Measurements from ENCODE around the gene RHOBTB3.
A peak's percentile ranks its signal among the peaks of the same experiment; 100 is the strongest.

RHOBTB3 gene

GRCh38 chr5:95822542-95823181 lies 91.5 kb downstream of the RHOBTB3 start, which contains the start of gene GLRX:
TSS of gene GLRX (minus strand) at chr5:95822726. CDS start at chr5:95822662, 64 bp downstream.
- peaks cover 23% of the 10 kb centered on the region for H3K4me1 ChIP-seq (ENCODE audit: insufficient read depth, low read length)
- H3K4me3 ChIP-seq (ENCODE audit: low read length), result peak within 1 kb of the TSS; percentile 95
- no peaks in the 10 kb centered on the region for H3K9me3 ChIP-seq (ENCODE audit: insufficient read depth, low read depth, low read length)
- H3K27me3 ChIP-seq (ENCODE audit: insufficient read depth, low read length), result no peaks in the 10 kb centered on the region
- H3K36me3 ChIP-seq (ENCODE audit: insufficient read depth, low read depth, low read length), result no peaks in the 10 kb centered on the region
- peak within 1 kb of the TSS; percentile 85 for H3K9ac ChIP-seq (ENCODE audit: low read depth, low read length)
- no peak within 1 kb of the TSS for H3K27ac ChIP-seq (ENCODE audit: low read length)

- Histone ChIP-seq H3K9me3 (ENCODE audit: insufficient read depth, low read depth, low read length) (no peaks in the 10 kb centered on the region), H3K36me3 (ENCODE audit: insufficient read depth, low read depth, low read length) (no peaks in the 10 kb centered on the region), H3K27me3 (ENCODE audit: insufficient read depth, low read length) (no peaks in the 10 kb centered on the region), H3K9ac (ENCODE audit: low read depth, low read length) (no peak overlapping the region), H3K27ac (ENCODE audit: low read length) (no peak overlapping the region), H3K4me1 (ENCODE audit: insufficient read depth, low read length) (peaks cover 19% of the 10 kb centered on the region), H3K4me3 (ENCODE audit: low read length) (no peak overlapping the region)
Observed at GRCh38 chr5:95823218-95823737, 92.1 kb downstream of the RHOBTB3 start.

DNA sequence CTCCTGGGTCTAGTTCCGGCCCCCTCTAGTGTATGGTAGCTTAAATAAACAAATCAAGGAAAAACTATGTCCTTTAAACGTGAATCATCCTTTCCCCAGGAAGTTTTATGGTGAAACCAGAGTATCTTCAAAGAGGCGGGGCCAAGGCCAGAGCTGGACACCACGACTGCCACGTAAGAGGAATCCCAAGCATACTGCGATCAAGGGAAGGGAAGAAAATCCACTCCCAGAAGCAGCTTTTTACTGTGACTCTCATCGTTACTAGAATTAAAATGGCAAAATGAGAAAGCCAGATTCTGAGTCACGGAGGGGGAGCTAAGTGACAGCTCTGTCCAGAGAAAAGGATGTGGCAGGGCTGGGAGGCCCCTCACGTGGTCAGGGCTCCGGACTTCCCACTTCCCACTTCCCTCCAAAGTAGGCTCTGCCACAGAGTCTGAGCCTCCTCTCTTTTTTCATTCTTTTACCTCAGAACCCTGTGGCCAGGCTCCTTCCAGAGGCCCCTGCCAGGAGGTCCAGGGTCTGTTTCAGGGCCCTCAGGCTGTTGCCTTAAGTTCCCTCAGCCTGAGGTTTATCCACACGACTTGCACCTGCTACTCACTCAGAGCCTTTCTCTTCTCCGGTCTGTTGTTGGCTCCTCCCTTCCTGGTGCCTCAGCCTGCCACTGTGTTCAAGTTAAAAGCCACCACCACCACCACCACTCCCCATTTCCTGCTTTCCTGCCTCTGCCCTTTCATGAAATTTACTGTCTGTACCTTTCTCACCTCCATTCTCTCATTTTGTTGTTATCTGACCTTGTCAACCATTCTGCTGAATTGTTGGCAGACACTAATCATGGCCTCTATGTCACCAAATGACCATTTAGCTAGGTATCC lies 92.8 kb downstream of the RHOBTB3 start:
- H3K27me3 ChIP-seq (ENCODE audit: insufficient read depth, low read length), result no peaks in the 10 kb centered on the region
- H3K4me1 ChIP-seq (ENCODE audit: insufficient read depth, low read length), result peaks cover 19% of the 10 kb centered on the region
- no peaks in the 10 kb centered on the region for H3K36me3 ChIP-seq (ENCODE audit: insufficient read depth, low read depth, low read length)
- H3K9ac ChIP-seq (ENCODE audit: low read depth, low read length), result no peak overlapping the region
- no peak overlapping the region for H3K27ac ChIP-seq (ENCODE audit: low read length)
- H3K4me3 ChIP-seq (ENCODE audit: low read length), result no peak overlapping the region
- H3K9me3 ChIP-seq (ENCODE audit: insufficient read depth, low read depth, low read length), result no peaks in the 10 kb centered on the region

DNA sequence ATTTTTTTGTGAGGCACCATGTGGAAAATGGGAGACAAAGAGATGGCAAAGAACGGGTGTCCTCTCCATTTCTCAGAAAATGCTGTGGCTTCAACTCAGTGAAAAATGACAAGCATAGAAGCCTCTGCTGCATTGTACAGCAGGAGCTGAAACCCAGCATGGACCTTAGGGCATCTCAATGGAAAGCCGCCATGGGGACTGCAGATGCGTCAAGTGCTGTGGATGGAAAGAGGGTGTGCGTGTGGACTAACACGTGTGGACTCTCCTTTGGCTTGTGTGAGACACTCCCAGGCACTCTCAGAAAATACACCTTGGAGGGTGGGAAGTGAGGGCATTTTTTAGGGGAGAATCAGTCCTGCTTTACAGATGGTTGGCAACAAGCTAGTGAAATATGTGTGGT lies 93.6 kb downstream of the RHOBTB3 start:
- Histone ChIP-seq H3K27ac (ENCODE audit: low read length) (no peak overlapping the region), H3K36me3 (ENCODE audit: insufficient read depth, low read depth, low read length) (no peaks in the 10 kb centered on the region), H3K9me3 (ENCODE audit: insufficient read depth, low read depth, low read length) (no peaks in the 10 kb centered on the region), H3K27me3 (ENCODE audit: insufficient read depth, low read length) (no peaks in the 10 kb centered on the region), H3K4me3 (ENCODE audit: low read length) (no peak overlapping the region), H3K9ac (ENCODE audit: low read depth, low read length) (no peak overlapping the region), H3K4me1 (ENCODE audit: insufficient read depth, low read length) (peaks cover 19% of the 10 kb centered on the region)

DNA sequence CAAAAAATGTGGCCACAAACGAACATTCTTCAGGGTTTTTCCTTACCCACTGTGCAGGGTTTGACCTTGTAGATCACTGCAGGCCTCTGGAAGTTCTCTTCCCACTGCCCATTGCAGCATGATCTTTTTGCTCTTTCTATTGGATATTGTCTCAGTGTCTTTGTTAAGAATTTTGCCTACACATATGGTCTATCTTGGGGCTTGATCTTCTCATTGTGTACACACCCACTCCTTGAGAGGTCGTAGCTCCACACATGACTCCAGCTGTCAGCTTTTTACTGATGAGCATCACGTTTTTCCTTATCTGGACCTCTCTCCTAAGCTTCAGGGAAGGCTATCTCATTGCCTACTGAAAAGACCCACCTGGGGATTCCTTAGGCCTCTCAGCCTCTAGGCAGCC lies 94.4 kb downstream of the RHOBTB3 start:
- H3K27me3 ChIP-seq (ENCODE audit: insufficient read depth, low read length), result no peaks in the 10 kb centered on the region
- H3K4me3 ChIP-seq (ENCODE audit: low read length), result no peak overlapping the region
- H3K27ac ChIP-seq (ENCODE audit: low read length), result no peak overlapping the region
- peaks cover 19% of the 10 kb centered on the region for H3K4me1 ChIP-seq (ENCODE audit: insufficient read depth, low read length)
- no peaks in the 10 kb centered on the region for H3K9me3 ChIP-seq (ENCODE audit: insufficient read depth, low read depth, low read length)
- H3K9ac ChIP-seq (ENCODE audit: low read depth, low read length), result no peak overlapping the region
- H3K36me3 ChIP-seq (ENCODE audit: insufficient read depth, low read depth, low read length), result no peaks in the 10 kb centered on the region

- H3K36me3 ChIP-seq (ENCODE audit: insufficient read depth, low read depth, low read length), result no peaks in the 10 kb centered on the region
- no peaks in the 10 kb centered on the region for H3K9me3 ChIP-seq (ENCODE audit: insufficient read depth, low read depth, low read length)
- H3K27me3 ChIP-seq (ENCODE audit: insufficient read depth, low read length), result no peaks in the 10 kb centered on the region
- no peak overlapping the region for H3K9ac ChIP-seq (ENCODE audit: low read depth, low read length)
- H3K4me3 ChIP-seq (ENCODE audit: low read length), result no peak overlapping the region
- H3K4me1 ChIP-seq (ENCODE audit: insufficient read depth, low read length), result peaks cover 14% of the 10 kb centered on the region
- H3K27ac ChIP-seq (ENCODE audit: low read length), result no peak overlapping the region
Observed at GRCh38 chr5:95826949-95827891, 96.1 kb downstream of the RHOBTB3 start.

- Histone ChIP-seq H3K9ac (ENCODE audit: low read depth, low read length) (no peak overlapping the region), H3K27ac (ENCODE audit: low read length) (no peak overlapping the region), H3K4me3 (ENCODE audit: low read length) (no peak overlapping the region), H3K4me1 (ENCODE audit: insufficient read depth, low read length) (peaks cover 12% of the 10 kb centered on the region), H3K27me3 (ENCODE audit: insufficient read depth, low read length) (no peaks in the 10 kb centered on the region), H3K9me3 (ENCODE audit: insufficient read depth, low read depth, low read length) (no peaks in the 10 kb centered on the region), H3K36me3 (ENCODE audit: insufficient read depth, low read depth, low read length) (no peaks in the 10 kb centered on the region)
Observed at GRCh38 chr5:95827892-95828246, 96.7 kb downstream of the RHOBTB3 start.

GRCh38 chr5:95830226-95830625 lies 99.1 kb downstream of the RHOBTB3 start:
- no peak overlapping the region for H3K27ac ChIP-seq (ENCODE audit: low read length)
- no peaks in the 10 kb centered on the region for H3K4me1 ChIP-seq (ENCODE audit: insufficient read depth, low read length)
- H3K9ac ChIP-seq (ENCODE audit: low read depth, low read length), result no peak overlapping the region

DNA sequence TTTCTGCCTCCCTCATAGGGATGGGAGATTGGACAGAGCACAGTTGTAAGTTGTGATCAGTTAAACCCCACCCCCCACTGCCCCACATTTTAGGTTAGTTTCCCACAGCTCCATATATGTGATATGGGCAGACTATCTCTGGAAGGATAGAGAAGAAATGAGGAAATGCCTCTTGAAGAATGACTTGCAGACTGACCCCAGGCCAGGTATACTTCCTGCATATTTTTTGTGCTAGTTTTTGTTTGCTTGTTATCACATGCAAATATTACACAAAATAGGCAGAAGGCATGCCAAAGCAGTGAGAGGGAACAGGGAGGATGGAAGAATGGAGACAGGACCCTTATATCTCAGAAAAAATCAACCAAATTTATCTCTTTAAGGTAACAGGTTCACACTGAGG lies 101.5 kb downstream of the RHOBTB3 start:
- H3K4me3 ChIP-seq (ENCODE audit: low read length), result no peak overlapping the region
- H3K9ac ChIP-seq (ENCODE audit: low read depth, low read length), result no peak overlapping the region
- H3K9me3 ChIP-seq (ENCODE audit: insufficient read depth, low read depth, low read length), result no peaks in the 10 kb centered on the region
- no peaks in the 10 kb centered on the region for H3K36me3 ChIP-seq (ENCODE audit: insufficient read depth, low read depth, low read length)
- no peaks in the 10 kb centered on the region for H3K27me3 ChIP-seq (ENCODE audit: insufficient read depth, low read length)
- no peaks in the 10 kb centered on the region for H3K4me1 ChIP-seq (ENCODE audit: insufficient read depth, low read length)
- H3K27ac ChIP-seq (ENCODE audit: low read length), result no peak overlapping the region

More at GRCh38 chr5:95830226-95830625, 99.1 kb downstream of the RHOBTB3 start:
- Histone ChIP-seq H3K36me3 (ENCODE audit: insufficient read depth, low read depth, low read length) (no peaks in the 10 kb centered on the region), H3K9me3 (ENCODE audit: insufficient read depth, low read depth, low read length) (no peaks in the 10 kb centered on the region), H3K4me3 (ENCODE audit: low read length) (no peak overlapping the region), H3K27me3 (ENCODE audit: insufficient read depth, low read length) (no peaks in the 10 kb centered on the region)

- no peak overlapping the region for H3K9ac ChIP-seq (ENCODE audit: low read depth, low read length)
- H3K27me3 ChIP-seq (ENCODE audit: insufficient read depth, low read length), result no peaks in the 10 kb centered on the region
- H3K27ac ChIP-seq (ENCODE audit: low read length), result no peak overlapping the region
- no peaks in the 10 kb centered on the region for H3K4me1 ChIP-seq (ENCODE audit: insufficient read depth, low read length)
- H3K4me3 ChIP-seq (ENCODE audit: low read length), result no peak overlapping the region
- H3K9me3 ChIP-seq (ENCODE audit: insufficient read depth, low read depth, low read length), result no peaks in the 10 kb centered on the region
- no peaks in the 10 kb centered on the region for H3K36me3 ChIP-seq (ENCODE audit: insufficient read depth, low read depth, low read length)
Observed at GRCh38 chr5:95835682-95836385, 104.7 kb downstream of the RHOBTB3 start.

- Histone ChIP-seq H3K9ac (ENCODE audit: low read depth, low read length) (no peak overlapping the region), H3K27me3 (ENCODE audit: insufficient read depth, low read length) (no peaks in the 10 kb centered on the region), H3K36me3 (ENCODE audit: insufficient read depth, low read depth, low read length) (no peaks in the 10 kb centered on the region), H3K9me3 (ENCODE audit: insufficient read depth, low read depth, low read length) (no peaks in the 10 kb centered on the region), H3K4me3 (ENCODE audit: low read length) (no peak overlapping the region), H3K4me1 (ENCODE audit: insufficient read depth, low read length) (no peaks in the 10 kb centered on the region), H3K27ac (ENCODE audit: low read length) (no peak overlapping the region)
Observed at GRCh38 chr5:95836544-95836943, 105.4 kb downstream of the RHOBTB3 start.

Data from iPS-20b (cell line).